Lung microvascular endothelial cell (primary cell): ENCODE measurements around the gene EXOC3L2. TPM values are rescaled to one million over a fixed set of nuclear protein-coding genes. Genes with fewer than 3 reads are reported as not detected.

Experiments used
- DNase-seq, 2 donors: peaks; one replicate each; pipeline versions ENCODE4 v3.0.0 to v3.0.0-alpha.2; 2010; ENCODE audit warnings: low read depth in 2 of 2
- total RNA-seq: library from RNA; depleted of rRNA; stranded (reverse); fragments of >200 nt; gene quantifications from 2 replicates; pipeline ENCODE4 v1.2.1, GENCODE V29; 2014

Gene EXOC3L2
- total RNA-seq, 1 donor from 2014 or later, result 0.20 TPM

- DNase-seq, result no peak
Observed at GRCh38 chr19:45162608-45163143, 82.5 kb downstream of the EXOC3L2 start.

Other genes with a start within 250 kb of the EXOC3L2 start
- gene RELB, start 243.9 kb downstream of the EXOC3L2 start, total RNA-seq, result 8.1 and 11.1 TPM in 2 replicates
- 5.9 and 9.1 TPM in 2 replicates for gene CLASRP, start 206.4 kb downstream of the EXOC3L2 start, total RNA-seq
- gene ZNF296, start 168.9 kb downstream of the EXOC3L2 start, total RNA-seq, result under 0.01 TPM in 2 replicates
- gene GEMIN7, start 166.1 kb downstream of the EXOC3L2 start, total RNA-seq, result 15.5 and 17.0 TPM in 2 replicates
- 16.3 and 24.0 TPM in 2 replicates for gene PPP1R37, start 152.2 kb downstream of the EXOC3L2 start, total RNA-seq
- gene NKPD1, start 84.4 kb downstream of the EXOC3L2 start, total RNA-seq, result 0.20 and 0.22 TPM in 2 replicates
- gene TRAPPC6A, start 67.2 kb downstream of the EXOC3L2 start, total RNA-seq, result 22.9 and 36.1 TPM in 2 replicates
- 2.0 and 3.8 TPM in 2 replicates for gene BLOC1S3, start 66.6 kb downstream of the EXOC3L2 start, total RNA-seq
- 6.5 and 23.0 TPM in 2 replicates for gene MARK4, start 5.9 kb upstream of the EXOC3L2 start, total RNA-seq
- gene CKM, start 77.5 kb upstream of the EXOC3L2 start, total RNA-seq, result under 0.01 TPM in 2 replicates
- gene KLC3, start 95.3 kb upstream of the EXOC3L2 start, total RNA-seq, result 0.20 and 0.22 TPM in 2 replicates
- gene ERCC2, start 125.2 kb upstream of the EXOC3L2 start, total RNA-seq, result 13.9 and 19.4 TPM in 2 replicates
- gene PPP1R13L, start 159.7 kb upstream of the EXOC3L2 start, total RNA-seq, result 6.1 and 17.5 TPM in 2 replicates
- 4.6 and 11.3 TPM in 2 replicates for gene POLR1G, start 161.2 kb upstream of the EXOC3L2 start, total RNA-seq
- 49.0 and 51.2 TPM in 2 replicates for gene ERCC1, start 178.5 kb upstream of the EXOC3L2 start, total RNA-seq
- gene FOSB, start 222.6 kb upstream of the EXOC3L2 start, total RNA-seq, result 0.65 and 23.4 TPM in 2 replicates